Mucosa of descending colon (tissue), 3 donors: ENCODE results near the gene TMEM42. TPM values are rescaled to one million over a fixed set of nuclear protein-coding genes. Genes with fewer than 3 reads are reported as not detected.

Experiments
- ATAC-seq: fragments of 200-7000 bp; cut with Tn5 transposase; one replicate; pipeline ENCODE4 v1.9.1; 2020; ENCODE audit warnings: mild to moderate bottlenecking, moderate library complexity
- DNase-seq, 3 donors: peaks; one replicate each; pipeline ENCODE4 v3.0.0-alpha.2; 2020
- H3K36me3 ChIP-seq: fragments of 200-600 bp; one replicate; pipeline ENCODE4 v1.8.0; 2021; ENCODE audit warnings: low read depth, mild to moderate bottlenecking
- H3K4me1 ChIP-seq: fragments of 200-600 bp; one replicate; pipeline ENCODE4 v1.8.0; 2021; ENCODE audit warnings: low read depth, mild to moderate bottlenecking
- H3K4me3 ChIP-seq: fragments of 200-600 bp; one replicate; pipeline ENCODE4 v1.8.0; 2021; ENCODE audit warnings: mild to moderate bottlenecking
- H3K9me3 ChIP-seq: fragments of 200-600 bp; one replicate; pipeline ENCODE4 v1.8.0; 2021; ENCODE audit warnings: mild to moderate bottlenecking
- CTCF ChIP-seq: fragments of 200-600 bp; IDR thresholded peaks from one replicate; pipeline ENCODE4 v1.8.0; 2022; ENCODE audit warnings: antibody characterized with exemption, mild to moderate bottlenecking
- intact Hi-C, 2 donors: fragments of 100-400 bp; cut with DNase I in 1 of 2; cut with micrococcal nuclease in 1 of 2; formaldehyde crosslinking; loops; one replicate each; pipeline versions ENCODE4 v1.11.0 to v1.11.1; 2022; cut with DNase I, micrococcal nuclease
- total RNA-seq, 3 donors: library from RNA; stranded (reverse); fragmentation: NEBNext Ultra II Directional in 2 of 3; extraction: Animal tissue kit (Norgen Biotek cat#: 25700) in 2 of 3; gene quantifications; one replicate each; pipeline versions ENCODE4 v1.2.1 to v1.2.4, GENCODE V29; 2021 to 2023
- donor health status: DM: no; HTN: no; CAD: no; lungs with moderate emphysema.
- donor health status: DM: no; HTN: no; CAD: no.
- donor health status: DM: no; HTN: yes; CAD: no.

TMEM42 gene
- total RNA-seq, 3 donors from 2014 or later: 7.8 to 11.2 (median 10.0) TPM

DNA sequence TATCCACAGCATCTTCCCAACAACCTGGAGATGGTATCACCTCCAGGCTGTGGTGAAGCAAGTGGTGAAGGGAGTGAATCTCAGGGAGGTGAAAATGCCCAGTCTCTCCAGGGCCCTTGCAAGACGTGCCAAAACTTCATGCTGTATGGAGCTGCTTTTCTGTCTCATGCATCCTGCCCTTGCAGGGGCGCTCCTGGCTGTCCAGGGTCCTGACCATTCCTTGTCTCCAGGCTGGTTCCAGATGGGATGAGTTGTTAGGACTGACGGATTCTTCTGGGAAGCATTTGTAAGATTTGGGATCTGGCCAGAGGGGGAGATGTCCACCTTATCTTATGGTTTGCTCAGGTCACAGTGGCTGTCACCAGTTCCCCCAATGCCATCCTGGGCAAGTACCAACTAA lies 28.5 kb downstream of the TMEM42 start:
- DNase-seq: no peak
- no peak for TF ChIP-seq CTCF
- no peak for ATAC-seq
- intact Hi-C loops: no loop called here
- Histone ChIP-seq H3K36me3 (no peaks in the 10 kb centered on the region), H3K4me3 (no peak overlapping the region), H3K4me1 (no peaks in the 10 kb centered on the region), H3K9me3 (no peaks in the 10 kb centered on the region)

- ATAC-seq (no peak), DNase-seq (no peak)
- TF ChIP-seq CTCF: no peak
- intact Hi-C loops: no loop called here
- Histone ChIP-seq H3K9me3 (no peaks in the 10 kb centered on the region), H3K36me3 (no peaks in the 10 kb centered on the region), H3K4me3 (no peak overlapping the region), H3K4me1 (no peaks in the 10 kb centered on the region)
Observed at GRCh38 chr3:44890852-44891251, 29.1 kb downstream of the TMEM42 start.

- DNase-seq (no peak), ATAC-seq (no peak)
- no peak for TF ChIP-seq CTCF
- Histone ChIP-seq H3K4me3 (no peak overlapping the region), H3K36me3 (no peaks in the 10 kb centered on the region), H3K9me3 (no peaks in the 10 kb centered on the region), H3K4me1 (no peaks in the 10 kb centered on the region)
- intact Hi-C loops: no loop called here
Observed at GRCh38 chr3:44892689-44893088, 31.0 kb downstream of the TMEM42 start.

DNA sequence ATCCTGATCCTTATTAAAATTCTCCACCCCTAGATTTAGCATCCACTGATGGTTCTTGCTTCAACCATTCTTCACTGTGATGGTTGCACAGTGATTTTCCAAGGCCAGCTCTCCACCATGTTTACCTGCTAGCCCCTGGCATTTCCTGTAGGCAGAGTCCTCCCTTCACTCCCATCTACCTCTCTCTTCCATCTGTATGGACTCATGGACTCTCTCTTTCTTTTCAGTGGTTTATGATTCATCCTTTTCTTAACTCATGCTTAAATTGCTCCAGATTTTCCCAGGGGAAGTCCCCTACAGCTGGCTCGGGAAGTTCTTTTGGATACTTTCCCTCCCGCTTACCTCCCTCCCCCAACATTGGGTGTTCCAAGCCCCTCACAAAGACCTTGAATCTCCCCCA lies 31.4 kb downstream of the TMEM42 start:
- intact Hi-C loops: no loop called here
- Histone ChIP-seq H3K9me3 (no peaks in the 10 kb centered on the region), H3K4me1 (no peaks in the 10 kb centered on the region), H3K36me3 (no peaks in the 10 kb centered on the region), H3K4me3 (no peak overlapping the region)
- DNase-seq (no peak), ATAC-seq (no peak)
- no peak for TF ChIP-seq CTCF

DNA sequence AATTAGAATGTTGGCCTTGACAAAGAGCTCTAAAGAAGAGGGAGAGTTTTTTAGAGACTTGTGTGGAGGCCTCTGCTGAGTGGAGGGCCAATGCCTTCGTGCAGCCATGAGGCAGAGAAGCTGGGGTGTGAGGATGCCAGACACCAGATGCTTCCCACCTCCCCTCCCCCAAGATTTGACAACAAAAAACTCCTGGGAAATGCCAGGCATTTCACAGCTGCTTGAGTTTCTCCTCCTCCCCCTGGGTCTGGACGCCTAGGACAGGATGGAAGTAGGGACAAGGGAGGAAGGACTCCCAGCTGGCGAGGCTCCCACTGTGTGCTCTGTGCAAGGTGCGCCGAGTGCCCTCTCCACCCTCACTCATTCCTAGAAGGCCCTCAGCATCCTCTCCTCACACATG lies 32.8 kb downstream of the TMEM42 start:
- TF ChIP-seq CTCF: no peak
- no peak for ATAC-seq
- no peak overlapping the region for H3K4me3 ChIP-seq
- no peaks in the 10 kb centered on the region for H3K4me1 ChIP-seq
- DNase-seq: no peak
- no peaks in the 10 kb centered on the region for H3K9me3 ChIP-seq
- no peaks in the 10 kb centered on the region for H3K36me3 ChIP-seq
- intact Hi-C loops: no loop called here

DNA sequence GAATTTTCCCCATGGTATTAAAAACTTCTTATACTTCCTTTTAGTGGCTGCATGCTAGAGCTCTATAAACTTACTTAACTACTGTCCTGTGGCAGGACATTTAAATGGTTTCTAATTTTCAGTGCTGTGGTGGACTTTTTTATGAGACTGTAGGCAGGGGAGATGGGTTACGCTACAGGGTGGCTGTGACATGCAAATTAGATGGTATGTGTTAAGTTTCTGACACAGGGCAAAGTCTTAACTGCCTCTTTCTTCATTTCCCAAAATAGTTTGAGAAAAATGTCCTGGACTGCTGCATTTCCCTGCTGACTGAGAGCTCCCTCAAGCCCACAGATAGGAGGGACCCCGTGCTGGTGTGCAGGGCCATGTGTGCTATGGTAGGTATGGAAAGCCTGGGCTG lies 34.7 kb downstream of the TMEM42 start:
- H3K4me3 ChIP-seq: no peak overlapping the region
- no peak for ATAC-seq
- H3K36me3 ChIP-seq: no peaks in the 10 kb centered on the region
- intact Hi-C loops: no loop called here
- H3K4me1 ChIP-seq: no peaks in the 10 kb centered on the region
- TF ChIP-seq CTCF: no peak
- DNase-seq: no peak
- no peaks in the 10 kb centered on the region for H3K9me3 ChIP-seq
